ENCODE measurements around the gene NTM. TPM values are rescaled to one million over a fixed set of nuclear protein-coding genes. Genes with fewer than 3 reads are reported as not detected.

Gene NTM
- total and polyA plus RNA-seq, 2 experiments from 2014 or later: 2.2 to 4.9 TPM

DNA sequence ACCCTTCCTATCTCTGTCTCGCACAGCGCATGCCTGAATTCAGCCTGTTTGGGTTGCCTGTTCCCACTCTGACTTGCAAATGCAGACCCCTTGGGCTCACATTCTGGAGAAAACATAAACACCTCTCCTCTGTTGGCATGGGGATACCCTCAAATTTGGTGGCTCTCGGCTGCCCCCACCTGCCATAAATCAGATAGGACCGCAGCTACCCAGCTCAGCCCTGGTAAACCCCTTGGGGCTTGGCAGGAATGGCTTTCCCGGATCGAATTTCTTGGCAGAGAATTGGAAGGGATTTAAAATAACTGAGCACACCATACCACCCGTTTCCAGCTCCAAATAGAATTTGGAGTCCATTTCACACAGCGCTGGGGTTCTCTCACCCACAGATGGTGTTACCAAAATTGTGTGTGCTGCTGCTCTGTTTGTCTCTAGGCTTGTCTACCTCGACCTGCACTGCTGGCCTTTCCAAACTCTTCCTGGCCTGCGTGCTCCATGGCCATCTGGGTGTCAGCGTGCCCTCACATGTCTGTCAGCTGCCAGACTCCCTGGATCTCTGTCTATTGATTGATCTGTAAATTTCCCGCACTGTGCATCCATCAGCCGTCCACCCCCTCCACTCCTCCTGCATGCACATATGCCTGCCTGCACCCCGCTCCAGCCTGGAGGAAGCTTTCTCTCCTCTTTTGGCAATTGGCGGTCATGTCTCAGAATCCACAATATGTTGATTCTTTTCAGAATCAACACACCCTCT lies 134.0 kb downstream of the NTM start:
- H3K79me2 ChIP-seq: no peaks in the 10 kb centered on the region
- H3K36me3 ChIP-seq (replicated peaks; ENCODE audit: insufficient read depth, low read depth): no peaks in the 10 kb centered on the region
- no peak overlapping the region for H3K27ac ChIP-seq
- no peaks in the 10 kb centered on the region for H3K9me2 ChIP-seq (replicated peaks; ENCODE audit: insufficient read depth)
- no peak overlapping the region for H3K4me2 ChIP-seq
- H4K20me1 ChIP-seq (ENCODE audit: insufficient read depth, poor library complexity, severe bottlenecking): no peaks in the 10 kb centered on the region
- no peaks in the 10 kb centered on the region for H3K4me1 ChIP-seq (ENCODE audit: insufficient read depth)
- no peak overlapping the region for H2AFZ ChIP-seq
- DNase-seq (ENCODE audit: low spot score): peak; percentile 20
- peaks cover 4% of the 10 kb centered on the region for H3K27me3 ChIP-seq
- H3K9me3 ChIP-seq (ENCODE audit: low read depth): no peaks in the 10 kb centered on the region
- H3K4me3 ChIP-seq: no peak overlapping the region
- 54% methylated on average over 15 of the region's 15 CpGs for WGBS (ENCODE audit: low lambda C conversion rate, missing lambda C conversion rate)
- TF ChIP-seq, protein P1, sequence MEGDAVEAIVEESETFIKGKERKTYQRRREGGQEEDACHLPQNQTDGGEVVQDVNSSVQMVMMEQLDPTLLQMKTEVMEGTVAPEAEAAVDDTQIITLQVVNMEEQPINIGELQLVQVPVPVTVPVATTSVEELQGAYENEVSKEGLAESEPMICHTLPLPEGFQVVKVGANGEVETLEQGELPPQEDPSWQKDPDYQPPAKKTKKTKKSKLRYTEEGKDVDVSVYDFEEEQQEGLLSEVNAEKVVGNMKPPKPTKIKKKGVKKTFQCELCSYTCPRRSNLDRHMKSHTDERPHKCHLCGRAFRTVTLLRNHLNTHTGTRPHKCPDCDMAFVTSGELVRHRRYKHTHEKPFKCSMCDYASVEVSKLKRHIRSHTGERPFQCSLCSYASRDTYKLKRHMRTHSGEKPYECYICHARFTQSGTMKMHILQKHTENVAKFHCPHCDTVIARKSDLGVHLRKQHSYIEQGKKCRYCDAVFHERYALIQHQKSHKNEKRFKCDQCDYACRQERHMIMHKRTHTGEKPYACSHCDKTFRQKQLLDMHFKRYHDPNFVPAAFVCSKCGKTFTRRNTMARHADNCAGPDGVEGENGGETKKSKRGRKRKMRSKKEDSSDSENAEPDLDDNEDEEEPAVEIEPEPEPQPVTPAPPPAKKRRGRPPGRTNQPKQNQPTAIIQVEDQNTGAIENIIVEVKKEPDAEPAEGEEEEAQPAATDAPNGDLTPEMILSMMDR (IDR thresholded peaks at IDR 0.05; ENCODE audit: poor library complexity): peak; percentile 34
- no peak for TF ChIP-seq EZH2 (IDR thresholded peaks at IDR 0.05; ENCODE audit: borderline replicate concordance)

DNA sequence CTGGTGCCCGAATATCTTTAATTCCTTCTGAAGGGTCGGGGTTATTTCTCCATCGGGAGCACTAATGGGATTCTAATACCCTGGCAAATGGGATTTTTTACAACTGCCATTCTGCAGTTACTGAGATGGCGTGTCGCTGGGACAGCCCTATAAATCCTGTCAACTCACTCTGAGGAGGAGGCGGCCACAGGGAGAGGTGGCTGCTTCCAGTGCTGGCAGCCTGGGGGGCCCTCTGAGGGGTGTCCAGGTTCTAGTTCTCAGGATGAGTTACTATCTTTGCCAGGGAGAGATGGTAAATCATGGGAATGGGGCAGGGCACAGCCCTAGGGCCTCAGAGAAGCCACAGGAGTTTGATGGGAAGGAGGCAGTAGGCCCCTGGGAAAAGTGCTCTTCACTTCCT lies 135.9 kb downstream of the NTM start:
- H3K4me2 ChIP-seq: no peak overlapping the region
- WGBS (ENCODE audit: low lambda C conversion rate, missing lambda C conversion rate): 68% methylated on average over 6 of the region's 6 CpGs
- H3K27me3 ChIP-seq: peaks cover 4% of the 10 kb centered on the region
- H3K9me3 ChIP-seq (ENCODE audit: low read depth): no peaks in the 10 kb centered on the region
- H3K79me2 ChIP-seq: no peaks in the 10 kb centered on the region
- no peak overlapping the region for H2AFZ ChIP-seq
- no peaks in the 10 kb centered on the region for H4K20me1 ChIP-seq (ENCODE audit: insufficient read depth, poor library complexity, severe bottlenecking)
- DNase-seq (ENCODE audit: low spot score): no peak
- H3K4me1 ChIP-seq (ENCODE audit: insufficient read depth): no peaks in the 10 kb centered on the region
- H3K4me3 ChIP-seq: no peak overlapping the region
- no peak overlapping the region for H3K27ac ChIP-seq
- H3K9me2 ChIP-seq (replicated peaks; ENCODE audit: insufficient read depth): no peaks in the 10 kb centered on the region
- H3K36me3 ChIP-seq (replicated peaks; ENCODE audit: insufficient read depth, low read depth): no peaks in the 10 kb centered on the region
- TF ChIP-seq, protein P1 (IDR thresholded peaks at IDR 0.05; ENCODE audit: poor library complexity): no peak
- TF ChIP-seq EZH2phosphoT487 (IDR thresholded peaks at IDR 0.05; ENCODE audit: low read depth, severe bottlenecking, unreplicated experiment): no peak
- TF ChIP-seq EZH2 (IDR thresholded peaks at IDR 0.05; ENCODE audit: borderline replicate concordance): no peak

DNA sequence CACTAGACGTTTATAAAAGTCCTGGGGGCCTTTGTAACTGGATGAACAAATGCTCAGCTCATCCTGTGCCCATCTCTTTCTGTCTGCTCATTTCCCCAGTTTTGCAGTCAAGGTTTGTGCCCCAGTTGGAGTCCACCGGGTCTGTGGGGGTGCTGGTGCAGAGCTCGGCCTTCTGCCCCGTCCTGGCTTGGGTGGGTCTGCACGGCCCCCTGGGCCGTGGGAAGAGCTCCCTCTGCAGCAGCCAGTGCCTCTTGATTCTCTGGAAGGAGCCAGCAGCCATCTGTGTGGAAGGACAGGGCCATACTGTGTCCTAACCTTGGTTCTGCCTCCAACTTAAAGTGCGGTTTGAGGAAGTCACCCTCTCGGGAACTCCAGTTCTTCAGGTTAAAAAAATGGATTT lies 140.2 kb downstream of the NTM start:
- Histone ChIP-seq H3K4me3 (no peak overlapping the region), H3K9me2 (replicated peaks; ENCODE audit: insufficient read depth) (no peaks in the 10 kb centered on the region), H3K4me2 (no peak overlapping the region), H3K4me1 (ENCODE audit: insufficient read depth) (no peaks in the 10 kb centered on the region), H3K9me3 (ENCODE audit: low read depth) (no peaks in the 10 kb centered on the region), H4K20me1 (ENCODE audit: insufficient read depth, poor library complexity, severe bottlenecking) (no peaks in the 10 kb centered on the region), H3K27ac (no peak overlapping the region), H3K36me3 (replicated peaks; ENCODE audit: insufficient read depth, low read depth) (no peaks in the 10 kb centered on the region), H2AFZ (no peak overlapping the region), H3K27me3 (peaks cover 3% of the 10 kb centered on the region), H3K79me2 (no peaks in the 10 kb centered on the region)
- TF ChIP-seq, protein P1 (IDR thresholded peaks at IDR 0.05; ENCODE audit: poor library complexity): no peak
- no peak for DNase-seq (ENCODE audit: low spot score)
- 84% methylated on average over 8 of the region's 8 CpGs for WGBS (ENCODE audit: low lambda C conversion rate, missing lambda C conversion rate)

All from hepatocyte (in vitro differentiated cells).